Adrenal gland (tissue), 12 donors: ENCODE results near the gene C14orf132. TPM values are rescaled to one million over a fixed set of nuclear protein-coding genes. Genes with fewer than 3 reads are reported as not detected.

Experiments used
- DNase-seq, 7 donors: peaks; one replicate each; pipeline ENCODE4 v3.0.0-alpha.2; 2019 to 2020
- H3K27ac ChIP-seq, 5 donors: fragments of 200-600 bp; sonication (generic) in 4 of 5; 1 replicate in 3 of 5; 2 replicates in 2 of 5; pipeline versions ENCODE4 v1.5.1 to v1.8.0; 2016 to 2020; ENCODE audit warnings: mild to moderate bottlenecking in 1 of 5
- H3K27me3 ChIP-seq: fragments of 200-600 bp; 2 replicates; pipeline ENCODE4 v1.8.0; 2021
- H3K36me3 ChIP-seq, 2 donors: fragments of 200-600 bp; replicated peaks in 1 of 2; 1 replicate in 1 of 2; 2 replicates in 1 of 2; pipeline versions ENCODE4 v1.5.1 to v1.8.0; 2018 to 2022
- H3K4me1 ChIP-seq, 2 donors: fragments of 200-600 bp; replicated peaks in 1 of 2; 1 replicate in 1 of 2; 2 replicates in 1 of 2; pipeline versions ENCODE4 v1.5.1 to v1.8.0; 2018 to 2021
- H3K4me3 ChIP-seq, 4 donors: fragments of 200-600 bp; sonication (generic) in 3 of 4; one replicate each; pipeline ENCODE4 v1.5.1; 2016 to 2018
- H3K9me3 ChIP-seq, 3 donors: fragments of 200-600 bp; sonication (generic) in 1 of 3; replicated peaks in 1 of 3; 1 replicate in 2 of 3; 2 replicates in 1 of 3; pipeline versions ENCODE4 v1.5.1 to v1.8.0; 2016 to 2021
- CTCF ChIP-seq, 6 experiments: fragments of 450-650 bp in 4 of 6; fragments of 200-600 bp in 2 of 6; sonication (generic) in 1 of 6; IDR thresholded peaks; 1 replicate in 5 of 6; 2 replicates in 1 of 6; pipeline versions ENCODE4 v1.5.1 to v1.8.0; 2016 to 2021; ENCODE audit warnings: antibody characterized with exemption in 6 of 6, mild to moderate bottlenecking in 2 of 6, moderate library complexity in 1 of 6
- POLR2A ChIP-seq, 2 donors: fragments of 450-650 bp; IDR thresholded peaks; one replicate each; pipeline ENCODE4 v1.6.1; 2017; ENCODE audit warnings: antibody characterized with exemption in 2 of 2, mild to moderate bottlenecking in 2 of 2, moderate library complexity in 1 of 2
- WGBS, 4 donors: extraction: QIAGEN DNeasy Blood & Tissue Kit in 2 of 4; methylation state at CpG; one replicate each; pipeline versions ENCODE4 v1.1.5 to v1.1.7; 2013 to 2017; 5-methylcytosine and 5-hydroxymethylcytosine counted together
- intact Hi-C, 2 donors: fragments of 100-400 bp; cut with DNase I; formaldehyde crosslinking; loops; one replicate each; pipeline versions ENCODE4 v1.14.1 to v1.15.0; 2022 to 2023
- polyA plus RNA-seq, 3 donors: library from polyadenylated mRNA; stranded (reverse); fragments of 200-250 nt in 2 of 3; fragments of 350-450 nt in 1 of 3; fragmentation: Illumina TruSeq in 1 of 3; extraction: RNeasy Lipid Tissue Mini Kit (QIAGEN cat#74804) in 1 of 3; gene quantifications; one replicate each; pipeline ENCODE4 v1.2.3, GENCODE V29; 2013 to 2014
- total RNA-seq, 9 donors: library from RNA; depleted of rRNA in 4 of 9; stranded (reverse); fragments of >200 nt in 4 of 9; fragments of 120-200 nt in 1 of 9; fragmentation: NEBNext Ultra II Directional in 1 of 9; extraction: Animal tissue kit (Norgen Biotek cat#: 25700) in 1 of 9; gene quantifications; one replicate each; pipeline versions ENCODE4 v1.1.0 to v1.2.4, GENCODE V29; 2013 to 2023
- donor health status: healthy with polysubstance abuse.
- donor health status: Bipolar disorder and iron deficiency.
- donor health status: DM: yes; HTN: yes; CAD: no.
- donor health status: DM: no; HTN: no; CAD: no.
- donor health status: DM: no; HTN: no; CAD: no.
- donor health status: DM: yes; HTN: yes; CAD: no.

The C14orf132 gene
- total and polyA plus RNA-seq, 12 donors, result 4.5 to 34.8 (median 11.8) TPM

GRCh38 chr14:96104469-96105057 lies 65.4 kb downstream of the C14orf132 start:
- Histone ChIP-seq H3K4me3 (no peak overlapping the region), H3K9me3 (no peaks in the 10 kb centered on the region), H3K4me1 (peaks cover 0 to 5% of the 10 kb centered on the region in 2 donors), H3K27me3 (no peaks in the 10 kb centered on the region), H3K27ac (peak overlapping the region in 2 of 5 donors; percentile 50 to 63), H3K36me3 (no peaks in the 10 kb centered on the region)
- no peak for TF ChIP-seq POLR2A (IDR thresholded peaks at IDR 0.05)
- no peak for TF ChIP-seq CTCF (IDR thresholded peaks at IDR 0.05)
- intact Hi-C loops, result loop anchor here (5.0 to 10.0 kb wide), 3 partner anchors 173 to 318 kb away; no protein-coding TSS in a partner anchor
- 71 to 78% (median 75%) methylated on average over 16 to 19 of the region's 19 CpGs for WGBS, 4 donors
- peak in 6 of 7 donors; percentile 24 to 78 (median 35) for DNase-seq

- H3K27me3 ChIP-seq, result no peaks in the 10 kb centered on the region
- no peaks in the 10 kb centered on the region for H3K36me3 ChIP-seq
- H3K4me1 ChIP-seq, result peaks cover 0 to 5% of the 10 kb centered on the region in 2 donors
- no peaks in the 10 kb centered on the region for H3K9me3 ChIP-seq
- intact Hi-C loops, result loop anchor here in 1 of 2 donors (10.0 kb wide), 1 partner anchor 309 kb away; no protein-coding TSS in a partner anchor
- no peak overlapping the region for H3K4me3 ChIP-seq
- DNase-seq, result no peak
- WGBS, 4 donors, result 73 to 79% (median 76%) methylated on average over 14 to 16 of the region's 16 CpGs
- no peak for TF ChIP-seq POLR2A (IDR thresholded peaks at IDR 0.05)
- TF ChIP-seq CTCF (IDR thresholded peaks at IDR 0.05), result no peak
- peak overlapping the region in 2 of 5 donors; percentile 50 to 63 for H3K27ac ChIP-seq
Observed at GRCh38 chr14:96105089-96105925, 66.1 kb downstream of the C14orf132 start.

GRCh38 chr14:96105926-96106441 lies 66.8 kb downstream of the C14orf132 start:
- no peaks in the 10 kb centered on the region for H3K9me3 ChIP-seq
- TF ChIP-seq CTCF (IDR thresholded peaks at IDR 0.05), result no peak
- TF ChIP-seq POLR2A (IDR thresholded peaks at IDR 0.05), result no peak
- peak in 6 of 7 donors; percentile 27 to 92 (median 34) for DNase-seq
- H3K36me3 ChIP-seq, result no peaks in the 10 kb centered on the region
- H3K4me3 ChIP-seq, result no peak overlapping the region
- peak overlapping the region in 1 of 5 donors; percentile 63 for H3K27ac ChIP-seq
- no peaks in the 10 kb centered on the region for H3K27me3 ChIP-seq
- H3K4me1 ChIP-seq, result peaks cover 0 to 2% of the 10 kb centered on the region in 2 donors
- 52 to 76% (median 62%) methylated on average over 7 to 15 of the region's 15 CpGs for WGBS, 4 donors
- intact Hi-C loops, result loop anchor here in 1 of 2 donors (10.0 kb wide), 1 partner anchor 309 kb away; no protein-coding TSS in a partner anchor

GRCh38 chr14:96106891-96107290 lies 67.7 kb downstream of the C14orf132 start:
- no peak for DNase-seq
- 86 to 87% (median 87%) methylated on average over 4 to 6 of the region's 6 CpGs for WGBS, 4 donors
- Histone ChIP-seq H3K4me1 (no peaks in the 10 kb centered on the region), H3K9me3 (no peaks in the 10 kb centered on the region), H3K36me3 (no peaks in the 10 kb centered on the region), H3K4me3 (no peak overlapping the region), H3K27ac (peak overlapping the region in 1 of 5 donors; percentile 32), H3K27me3 (no peaks in the 10 kb centered on the region)
- intact Hi-C loops, result loop anchor here in 1 of 2 donors (10.0 kb wide), 1 partner anchor 308 kb away; no protein-coding TSS in a partner anchor
- TF ChIP-seq CTCF (IDR thresholded peaks at IDR 0.05), result no peak
- TF ChIP-seq POLR2A (IDR thresholded peaks at IDR 0.05), result no peak
